NCI-H146 (cell line): ENCODE data around the gene SLC27A1.
"Not testable (repeated sequence)": the region's sequence is repeated elsewhere in the genome, so short reads cannot be mapped to it uniquely, and the experiment has no call there.

Experiments
- DNase-seq: peaks from one replicate; lab custom pipeline; 2025; lab: John Stamatoyannopoulos, UW

Gene SLC27A1

GRCh38 chr19:17511724-17512573 is 41.6 kb downstream of the SLC27A1 start:
- peak; percentile 94 for DNase-seq

GRCh38 chr19:17512574-17512939 is 42.2 kb downstream of the SLC27A1 start:
- DNase-seq = no peak

DNA sequence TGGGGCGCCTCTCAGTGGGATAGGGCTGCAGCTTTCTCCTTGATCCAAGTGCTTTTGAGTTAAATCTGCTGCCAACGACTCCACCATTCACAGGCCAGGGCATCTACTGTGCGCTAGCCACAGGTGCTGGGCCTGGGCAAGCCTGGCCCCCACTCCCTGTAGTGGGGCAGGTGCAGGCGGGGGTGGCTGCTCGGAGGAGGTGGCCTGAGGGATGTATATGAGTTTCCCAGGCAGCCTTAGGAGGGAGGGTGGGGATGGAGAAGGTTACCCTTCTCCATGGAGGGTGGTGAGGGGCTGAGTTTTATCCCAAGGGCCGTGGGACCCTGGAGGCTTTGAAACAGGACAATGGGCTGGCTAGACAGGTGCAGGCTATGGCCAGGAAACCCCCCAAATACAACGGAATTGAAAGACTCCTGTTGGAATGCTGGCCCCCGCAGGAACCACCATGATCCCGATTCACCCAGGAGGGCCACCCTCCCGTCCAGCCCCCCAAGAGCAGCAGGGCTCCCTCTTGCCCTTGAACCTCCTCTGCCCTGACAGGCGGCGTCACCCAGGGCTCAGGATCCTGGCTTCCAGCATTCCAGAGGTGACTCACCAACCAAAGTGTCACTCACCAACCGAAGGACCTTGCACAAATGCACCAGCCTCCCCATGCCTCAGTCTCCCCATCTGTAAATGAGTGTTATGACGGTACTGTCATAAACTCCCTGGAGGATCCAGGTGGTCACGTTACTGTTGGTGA is 45.3 kb downstream of the SLC27A1 start:
- no peak for DNase-seq

DNA sequence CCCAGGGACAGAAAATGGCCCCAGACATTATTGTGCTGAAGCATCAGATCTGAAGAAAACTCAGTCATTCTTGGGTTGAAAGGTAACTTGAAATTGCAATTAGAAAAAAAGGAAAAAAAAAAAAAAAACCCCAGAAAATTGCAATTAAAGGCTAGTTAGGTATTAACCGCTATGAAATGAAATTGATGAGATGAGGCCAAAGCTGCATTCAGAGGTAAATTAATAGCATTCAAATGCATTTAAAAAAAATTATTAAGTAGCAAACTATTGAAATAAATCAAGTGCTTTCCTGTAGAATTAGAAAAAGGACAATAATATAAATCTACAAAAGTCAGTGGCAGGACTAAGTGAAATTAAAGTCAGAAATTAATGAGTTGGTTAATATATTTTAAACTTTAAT is 47.6 kb downstream of the SLC27A1 start:
- no peak for DNase-seq

DNA sequence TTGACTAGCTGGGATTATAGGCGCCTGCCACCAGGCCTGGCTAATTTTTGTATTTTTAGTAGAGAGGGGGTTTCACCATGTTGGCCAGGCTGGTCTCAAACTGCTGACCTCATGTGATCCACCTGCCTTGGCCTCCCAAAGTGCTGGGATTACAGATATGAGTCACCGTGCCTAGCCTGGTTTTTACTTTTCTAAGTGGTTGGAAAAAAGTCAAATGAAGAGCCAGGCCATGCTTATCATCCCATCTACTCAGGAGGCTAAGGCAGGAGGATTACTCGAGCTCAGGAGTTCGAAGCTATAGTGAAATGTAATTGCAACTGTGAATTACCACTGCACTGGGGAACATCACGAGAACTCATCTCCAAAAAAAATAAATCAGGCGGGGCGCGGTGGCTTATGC is 48.3 kb downstream of the SLC27A1 start:
- DNase-seq = not testable (repeated sequence)

DNA sequence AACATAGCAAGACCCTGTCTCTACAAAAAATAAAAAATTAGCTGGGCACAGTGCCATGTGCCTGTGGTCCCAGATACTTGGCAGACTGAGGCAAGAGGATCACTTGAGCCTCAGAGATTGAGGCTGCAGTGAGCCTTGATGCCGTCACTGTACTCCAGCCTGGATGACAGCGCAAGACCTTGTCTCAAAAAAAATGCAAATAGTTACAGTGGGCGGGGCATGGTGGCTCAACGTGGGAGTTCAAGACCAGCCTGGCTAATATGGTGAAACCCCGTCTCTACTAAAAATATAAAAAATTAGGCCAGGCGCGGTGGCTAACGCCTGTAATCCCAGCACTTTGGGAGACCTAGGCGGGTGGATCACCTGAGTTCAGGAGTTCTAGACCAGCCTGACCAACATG is 49.6 kb downstream of the SLC27A1 start:
- DNase-seq = no peak

DNA sequence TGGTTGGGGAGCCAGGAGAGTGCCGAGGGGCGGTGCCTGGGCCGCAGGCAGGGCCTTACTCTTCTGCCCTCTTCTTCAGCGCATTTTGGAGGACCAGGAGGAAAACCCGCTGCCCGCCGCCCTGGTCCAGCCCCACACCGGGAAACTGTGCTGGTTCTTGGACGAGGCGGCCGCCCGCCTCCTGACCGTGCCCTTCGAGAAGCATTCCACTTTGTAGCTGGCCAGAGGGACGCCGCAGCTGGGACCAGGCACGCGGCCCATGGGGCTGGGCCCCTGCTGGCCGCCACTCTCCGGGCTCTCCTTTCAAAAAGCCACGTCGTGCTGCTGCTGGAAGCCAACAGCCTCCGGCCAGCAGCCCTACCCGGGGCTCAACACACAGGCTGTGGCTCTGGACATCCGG is 50.5 kb downstream of the SLC27A1 start:
- no peak for DNase-seq

- no peak for DNase-seq
Measured at GRCh38 chr19:17522988-17523872, 52.9 kb downstream of the SLC27A1 start.

- no peak for DNase-seq
Measured at GRCh38 chr19:17524651-17525050, 54.3 kb downstream of the SLC27A1 start.

GRCh38 chr19:17525141-17525540 is 54.8 kb downstream of the SLC27A1 start:
- no peak for DNase-seq

- peak; percentile 62 for DNase-seq
Measured at GRCh38 chr19:17526922-17527321, 56.6 kb downstream of the SLC27A1 start.

DNA sequence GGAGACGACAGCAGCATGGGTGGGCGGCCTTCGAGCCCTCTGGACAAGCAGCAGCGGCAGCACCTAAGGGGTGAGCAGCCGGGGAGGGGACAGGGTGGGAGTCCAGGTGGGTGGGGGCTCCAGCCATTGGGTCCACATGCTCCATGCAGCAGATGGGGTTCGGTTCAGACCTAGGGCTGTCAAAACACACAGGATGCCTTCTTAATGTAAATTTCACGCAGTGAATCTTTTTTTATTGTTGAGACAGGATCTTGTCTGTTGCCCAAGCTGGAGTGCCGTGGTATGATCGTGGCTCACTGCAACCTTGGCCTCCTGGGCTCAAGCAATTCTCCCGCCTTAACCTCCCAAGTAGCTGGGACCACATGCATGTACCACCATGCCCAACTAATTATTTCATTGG is 57.0 kb downstream of the SLC27A1 start:
- DNase-seq = no peak

- DNase-seq = no peak
Measured at GRCh38 chr19:17528610-17529009, 58.3 kb downstream of the SLC27A1 start.

DNA sequence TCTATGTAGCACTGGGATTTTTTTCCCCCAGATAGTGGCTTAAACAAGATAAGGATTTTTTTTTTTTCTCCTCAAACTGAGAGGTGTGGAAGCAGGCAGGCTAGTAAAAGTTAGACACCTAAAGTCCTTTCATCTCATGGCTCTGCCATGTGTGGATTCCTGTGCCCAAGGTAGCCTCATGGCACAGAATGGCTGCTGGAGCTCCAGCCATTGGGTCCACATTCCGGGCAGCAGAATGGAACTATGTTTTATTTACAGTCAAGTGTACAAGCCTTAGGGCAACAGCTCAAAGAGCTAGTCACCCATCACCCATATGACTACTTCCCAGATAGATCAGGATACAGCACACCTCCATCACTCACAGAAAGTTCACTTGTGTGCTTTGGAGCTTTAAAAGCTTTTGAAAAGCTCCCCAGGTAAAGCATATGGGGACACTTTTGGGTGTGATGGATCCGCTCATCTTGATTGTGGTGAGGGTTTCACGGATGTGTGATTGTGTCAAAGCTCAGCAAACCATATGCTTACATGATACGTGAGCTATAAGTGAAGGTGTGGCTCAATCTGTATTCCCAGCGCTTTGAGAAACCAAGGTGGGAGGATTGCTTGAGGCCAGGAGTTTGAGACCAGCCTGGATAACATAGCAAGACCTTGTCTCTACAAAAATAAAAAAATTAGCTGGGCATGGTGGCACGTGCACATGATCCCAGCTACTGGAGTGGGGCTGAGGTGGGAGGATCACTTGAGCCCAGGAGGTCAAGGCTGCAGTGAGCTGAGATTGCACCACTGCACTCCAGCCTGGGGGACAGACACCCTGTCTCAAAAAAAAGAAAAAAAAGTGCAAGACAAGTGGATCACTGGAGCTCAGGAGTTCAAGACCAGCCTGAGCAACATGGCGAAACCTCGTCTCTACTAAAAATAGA is 59.2 kb downstream of the SLC27A1 start:
- no peak for DNase-seq

DNA sequence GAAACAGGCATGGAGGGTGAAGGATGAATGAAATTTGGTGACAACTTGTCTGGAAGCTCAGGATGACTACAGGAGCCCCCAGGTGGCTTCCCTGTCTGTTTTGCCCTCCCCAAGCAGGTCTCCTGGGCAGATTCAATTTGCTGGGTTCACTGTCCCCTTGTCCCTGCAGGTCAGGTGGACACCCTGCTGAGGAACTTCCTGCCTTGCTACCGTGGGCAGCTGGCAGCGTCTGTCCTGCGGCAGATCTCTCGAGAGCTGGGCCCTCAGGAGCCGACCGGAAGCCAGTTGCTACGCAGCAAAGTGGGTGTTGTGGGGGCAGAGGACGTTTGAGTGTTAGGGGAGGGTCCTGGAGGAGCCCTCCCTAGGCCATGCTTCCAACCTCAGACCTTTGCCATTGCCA is 60.3 kb downstream of the SLC27A1 start:
- peak; percentile 97 for DNase-seq

DNA sequence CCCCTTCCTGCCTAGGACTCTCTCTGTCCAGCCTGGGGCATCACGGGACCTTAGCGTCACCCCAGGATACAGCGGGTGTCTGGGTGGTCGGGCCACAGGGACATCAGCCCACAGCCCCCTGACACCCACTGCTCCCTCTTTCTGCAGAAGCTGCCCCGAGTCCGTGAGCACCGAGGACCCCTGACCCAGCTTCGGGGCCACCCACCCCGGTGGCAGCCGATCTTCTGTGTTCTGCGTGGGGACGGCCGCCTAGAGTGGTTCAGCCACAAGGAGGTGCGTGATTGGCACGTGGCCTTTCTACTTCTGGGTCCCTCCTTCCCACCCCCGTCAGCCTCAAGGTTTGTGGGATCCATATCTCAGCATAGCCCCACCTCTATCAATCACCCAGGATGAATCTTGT is 61.8 kb downstream of the SLC27A1 start:
- no peak for DNase-seq

- no peak for DNase-seq
Measured at GRCh38 chr19:17532557-17532956, 62.2 kb downstream of the SLC27A1 start.

DNA sequence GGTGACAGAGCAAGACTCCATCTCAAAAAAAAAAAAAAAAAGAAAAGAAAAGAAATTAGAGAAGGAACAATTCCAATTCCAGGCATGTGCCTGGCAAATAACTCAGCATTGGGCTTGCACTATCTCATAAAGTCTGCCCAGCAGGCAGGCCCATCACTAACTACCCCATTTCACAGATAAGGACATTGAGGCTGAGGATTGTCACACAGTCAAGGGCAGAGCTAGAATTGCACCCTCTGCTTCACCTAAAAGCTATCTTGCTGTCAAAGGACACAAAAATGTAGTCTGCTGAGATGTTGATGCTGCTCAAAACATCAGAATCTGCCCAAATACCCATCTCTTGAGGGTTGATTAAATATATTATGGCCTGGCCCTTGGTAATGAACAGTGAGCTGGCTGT is 64.4 kb downstream of the SLC27A1 start:
- no peak for DNase-seq

GRCh38 chr19:17536955-17537354 is 66.6 kb downstream of the SLC27A1 start:
- DNase-seq = no peak

DNA sequence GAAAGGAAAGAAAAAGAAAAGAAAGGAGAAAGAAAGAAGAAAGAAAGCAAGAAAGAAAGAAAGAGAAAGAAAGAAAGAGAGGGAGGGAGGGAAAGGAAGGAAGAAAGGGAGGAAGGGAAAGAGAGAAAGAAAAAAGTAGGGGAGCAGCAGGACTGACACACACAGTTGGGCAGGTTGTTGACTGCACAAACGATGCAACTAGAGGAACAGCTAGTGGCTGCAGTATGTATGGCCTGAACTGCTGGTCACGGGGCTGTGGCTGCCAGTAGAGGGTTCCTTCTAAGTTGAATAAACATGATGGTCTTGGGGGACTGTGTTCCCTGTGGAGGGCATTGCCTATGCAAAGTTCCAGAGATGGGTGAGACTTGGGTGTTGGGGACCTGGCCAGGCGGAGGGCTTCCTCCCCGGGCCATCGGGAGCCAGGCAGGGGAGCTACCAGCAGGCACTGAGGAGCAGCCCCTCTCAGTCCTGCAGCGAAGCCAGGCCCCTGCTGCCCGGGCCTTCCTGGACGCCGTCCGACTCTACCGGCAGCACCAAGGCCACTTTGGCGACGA is 68.4 kb downstream of the SLC27A1 start:
- DNase-seq = peak; percentile 49
